IMR-90 (cell line): Measurements from ENCODE around the gene ANO8. TPM values are rescaled to one million over a fixed set of nuclear protein-coding genes. Genes with fewer than 3 reads are reported as not detected.

ENCODE experiments used
- ATAC-seq: fragments of 200-7000 bp; cut with Tn5 transposase; 2 replicates; pipeline ENCODE4 v1.9.1; 2020; ENCODE audit warnings: low read depth, mild to moderate bottlenecking, moderate library complexity
- BruUV-seq: library from RNA; stranded (reverse); fragments of 400-500 nt; replicated peaks from 2 replicates; lab custom pipeline; 2021; lab: Mats Ljungman, UMichigan
- CTCF ChIA-PET: fragments of 300-600 bp; formaldehyde crosslinking; extraction: SDS; loops from one replicate; lab custom pipeline; 2021; ENCODE audit warnings: antibody characterized with exemption; lab: Yijun Ruan, JAX
- POLR2A ChIA-PET: fragments of 300-600 bp; sonication (Branson Sonifier 250); formaldehyde crosslinking; loops from one replicate; lab custom pipeline; 2022; ENCODE audit warnings: antibody characterized with exemption; ENCODE audit not compliant: unreplicated experiment; lab: Charles Lee
- DNase-seq: peaks from one replicate; pipeline ENCODE4 v3.0.0; 2013
- H2AFZ ChIP-seq: replicated peaks from 2 replicates; pipeline ENCODE3; 2013; ENCODE audit warnings: low read length, mild to moderate bottlenecking; ENCODE audit not compliant: poor library complexity
- H2AK5ac ChIP-seq: 2 replicates; pipeline ENCODE4 v1.6.1; 2013; ENCODE audit warnings: low read depth, low read length, inconsistent platforms
- H2AK9ac ChIP-seq: replicated peaks from 2 replicates; pipeline ENCODE3; 2013; ENCODE audit warnings: mild to moderate bottlenecking, low read depth, low read length, moderate library complexity; ENCODE audit not compliant: poor library complexity
- H2BK120ac ChIP-seq: 2 replicates; pipeline ENCODE4 v1.6.1; 2013; ENCODE audit warnings: low read depth, low read length, inconsistent platforms
- H2BK15ac ChIP-seq: 3 replicates; pipeline ENCODE4 v1.6.1; 2013; ENCODE audit warnings: low read depth, low read length, inconsistent platforms
- H2BK20ac ChIP-seq: 2 replicates; pipeline ENCODE4 v1.6.1; 2013; ENCODE audit warnings: low read depth, mild to moderate bottlenecking, inconsistent platforms, low read length, moderate library complexity
- H2BK5ac ChIP-seq: 2 replicates; pipeline ENCODE4 v1.6.1; 2013; ENCODE audit warnings: mild to moderate bottlenecking, low read depth, low read length, inconsistent platforms; ENCODE audit not compliant: poor library complexity, severe bottlenecking
- H3K14ac ChIP-seq: replicated peaks from 2 replicates; pipeline ENCODE4 v1.6.1; 2013; ENCODE audit warnings: low read depth, low read length, inconsistent platforms
- H3K18ac ChIP-seq: 2 replicates; pipeline ENCODE4 v1.6.1; 2013; ENCODE audit warnings: low read depth, low read length, control low read depth
- H3K23ac ChIP-seq: 2 replicates; pipeline ENCODE4 v1.6.1; 2013; ENCODE audit warnings: low read depth, low read length, inconsistent platforms
- H3K27ac ChIP-seq: 2 replicates; pipeline ENCODE4 v1.5.1; 2013; ENCODE audit warnings: mild to moderate bottlenecking, control low read depth, low read length; ENCODE audit not compliant: insufficient read depth
- H3K27me3 ChIP-seq: 2 replicates; pipeline ENCODE4 v1.6.1; 2013; ENCODE audit warnings: low read length; ENCODE audit not compliant: control insufficient read depth, insufficient read depth
- H3K36me3 ChIP-seq: 2 replicates; pipeline ENCODE4 v1.6.1; 2013; ENCODE audit warnings: low read length, mixed read lengths; ENCODE audit not compliant: control insufficient read depth, insufficient read depth
- H3K4ac ChIP-seq: 2 replicates; pipeline ENCODE4 v1.6.1; 2013; ENCODE audit warnings: low read depth, low read length, inconsistent platforms
- H3K4me1 ChIP-seq: 2 replicates; pipeline ENCODE4 v1.6.1; 2013; ENCODE audit warnings: low read length, mixed read lengths; ENCODE audit not compliant: control insufficient read depth, insufficient read depth
- H3K4me2 ChIP-seq: 2 replicates; pipeline ENCODE4 v1.6.1; 2013; ENCODE audit warnings: low read depth, mild to moderate bottlenecking, control low read depth, low read length, moderate library complexity
- H3K4me3 ChIP-seq: 2 replicates; pipeline ENCODE4 v1.5.1; 2013; ENCODE audit warnings: low read depth, mild to moderate bottlenecking, control low read depth, low read length, moderate library complexity; ENCODE audit not compliant: insufficient read depth
- H3K56ac ChIP-seq: 2 replicates; pipeline ENCODE4 v1.6.1; 2013; ENCODE audit warnings: low read length, inconsistent platforms; ENCODE audit not compliant: insufficient read depth; ENCODE audit errors: extremely low read depth
- H3K79me1 ChIP-seq, 2 experiments: 2 replicates each; pipeline ENCODE4 v1.6.1; 2013; ENCODE audit warnings: low read length in 2 of 2, inconsistent platforms in 1 of 2, low read depth in 1 of 2
- H3K9ac ChIP-seq: 2 replicates; pipeline ENCODE4 v1.6.1; 2013; ENCODE audit warnings: low read depth, low read length, control low read depth
- H3K9me1 ChIP-seq: 2 replicates; pipeline ENCODE4 v1.6.1; 2013; ENCODE audit warnings: low read length, inconsistent platforms; ENCODE audit not compliant: insufficient read depth
- H3K9me3 ChIP-seq: 2 replicates; pipeline ENCODE4 v1.6.1; 2013; ENCODE audit warnings: low read length; ENCODE audit not compliant: control insufficient read depth, insufficient read depth
- H4K20me1 ChIP-seq: 2 replicates; pipeline ENCODE4 v1.6.1; 2013; ENCODE audit warnings: low read length, inconsistent platforms; ENCODE audit not compliant: insufficient read depth
- H4K5ac ChIP-seq: 2 replicates; pipeline ENCODE4 v1.6.1; 2013; ENCODE audit warnings: mild to moderate bottlenecking, low read depth, low read length, control low read depth
- H4K8ac ChIP-seq, 2 experiments: 2 replicates each; pipeline ENCODE4 v1.6.1; 2013; ENCODE audit warnings: low read depth in 2 of 2, low read length in 2 of 2, control low read depth in 1 of 2, inconsistent platforms in 1 of 2
- H4K91ac ChIP-seq: 2 replicates; pipeline ENCODE4 v1.6.1; 2013; ENCODE audit warnings: low read depth, low read length, inconsistent platforms; ENCODE audit not compliant: insufficient read depth
- CEBPB ChIP-seq: IDR thresholded peaks from 2 replicates; pipeline ENCODE4 v1.6.1; 2012; ENCODE audit warnings: low read depth, low read length, improper control_type of control experiment
- ELK1 ChIP-seq: fragments of 150-350 bp; IDR thresholded peaks from 2 replicates; pipeline ENCODE4 v1.6.1; 2016; ENCODE audit warnings: low read depth, mild to moderate bottlenecking, low read length, moderate library complexity, borderline replicate concordance
- FOS ChIP-seq: fragments of 150-350 bp; IDR thresholded peaks from 2 replicates; pipeline ENCODE4 v1.6.1; 2016; ENCODE audit warnings: low read depth, low read length
- MAFK ChIP-seq: IDR thresholded peaks from 2 replicates; pipeline ENCODE4 v1.6.1; 2012; ENCODE audit warnings: low read depth, low read length, improper control_type of control experiment
- MAZ ChIP-seq: IDR thresholded peaks from 2 replicates; pipeline ENCODE4 v1.6.1; 2012; ENCODE audit warnings: low read depth, mild to moderate bottlenecking, low read length, improper control_type of control experiment, moderate library complexity, borderline replicate concordance
- POLR2A ChIP-seq: IDR thresholded peaks from 2 replicates; pipeline ENCODE4 v1.6.1; 2012; ENCODE audit warnings: mild to moderate bottlenecking, low read depth, low read length
- RAD21 ChIP-seq: IDR thresholded peaks from 2 replicates; pipeline ENCODE4 v1.6.1; 2012; ENCODE audit warnings: low read length, improper control_type of control experiment
- RCOR1 ChIP-seq: IDR thresholded peaks from 2 replicates; pipeline ENCODE4 v1.6.1; 2012; ENCODE audit warnings: mild to moderate bottlenecking, low read length, improper control_type of control experiment; ENCODE audit not compliant: insufficient replicate concordance
- WGBS, 2 experiments: methylation state at CpG; one replicate each; pipeline versions ENCODE4 v1.1.5 to v1.1.7; 2013; ENCODE audit warnings: missing lambda C conversion rate in 2 of 2; ENCODE audit not compliant: insufficient read length in 1 of 2; ENCODE audit errors: extremely low coverage in 2 of 2; 5-methylcytosine and 5-hydroxymethylcytosine counted together
- dilution Hi-C: fragments of 300-500 bp; cut with HindIII; formaldehyde crosslinking; loops from one replicate; pipeline ENCODE4 v1.14.3; 2018; ENCODE audit warnings: low sequenced_read_pairs; ENCODE audit not compliant: unreplicated experiment
- in situ Hi-C: fragments of 300-500 bp; cut with MboI; formaldehyde crosslinking; loops from 3 replicates; pipeline ENCODE4 v1.14.3; 2019; ENCODE audit warnings: low sequenced_read_pairs, inconsistent platforms, mixed read lengths
- intact Hi-C: fragments of 100-400 bp; cut with micrococcal nuclease; formaldehyde crosslinking; loops from 2 replicates; pipeline ENCODE4 v1.10.0; 2022
- polyA plus RNA-seq, 3 experiments: library from polyadenylated mRNA; depleted of rRNA; stranded (reverse); fragments of >200 nt; gene quantifications; 2 replicates each; pipeline ENCODE4 v1.2.3, GENCODE V29; 2012; ENCODE audit warnings: low replicate concordance in 1 of 3
- total RNA-seq: library from RNA; depleted of rRNA; stranded (reverse); fragments of >200 nt; gene quantifications from 2 replicates; pipeline ENCODE4 v1.2.3, GENCODE V29; 2012

Gene ANO8
- total and polyA plus RNA-seq, 2 of the 4 experiments (the other 2 are of a cell fraction), result 1.6 to 5.6 TPM

GRCh38 chr19:17380426-17381138, 45.9 kb upstream of the ANO8 start:
- no peaks in the 10 kb centered on the region for H3K9me1 ChIP-seq
- no peak overlapping the region for H2AK9ac ChIP-seq
- POLR2A ChIA-PET, result no interaction called here
- no peak overlapping the region for H3K27ac ChIP-seq
- H3K14ac ChIP-seq, result no peak overlapping the region
- no peak overlapping the region for H3K56ac ChIP-seq
- H4K91ac ChIP-seq, result no peak overlapping the region
- TF ChIP-seq FOS, result no peak
- no peak for TF ChIP-seq RCOR1
- TF ChIP-seq MAZ, result no peak
- no peak for TF ChIP-seq ELK1
- no peak for TF ChIP-seq MAFK
- no peak for TF ChIP-seq POLR2A
- TF ChIP-seq RAD21, result no peak
- TF ChIP-seq CEBPB, result no peak
- no peak overlapping the region for H4K5ac ChIP-seq
- dilution Hi-C loops (no loop called here), intact Hi-C loops (no loop called here), in situ Hi-C loops (no loop called here)
- no peaks in the 10 kb centered on the region for H4K20me1 ChIP-seq
- H3K18ac ChIP-seq, result no peak overlapping the region
- WGBS, 2 experiments, result no CpG with 5 or more reads among the region's 5 CpGs
- H3K9me3 ChIP-seq, result peaks cover 4% of the 10 kb centered on the region
- H2AK5ac ChIP-seq, result no peak overlapping the region
- CTCF ChIA-PET, result interaction anchor here (0.7 kb wide), 1 partner anchor 86 kb away, joined by 3 read pairs; no protein-coding TSS in a partner anchor
- H3K4ac ChIP-seq, result no peak overlapping the region
- no peak overlapping the region for H2BK20ac ChIP-seq
- ATAC-seq (no peak), DNase-seq (no peak)
- H3K79me1 ChIP-seq, result no peaks in the 10 kb centered on the region
- no peak overlapping the region for H2AFZ ChIP-seq
- no peak overlapping the region for H2BK120ac ChIP-seq
- no peak overlapping the region for H2BK5ac ChIP-seq
- no peak overlapping the region for H3K23ac ChIP-seq
- H3K4me3 ChIP-seq, result no peak overlapping the region
- no TSS peak for BruUV-seq
- peaks cover 10% of the 10 kb centered on the region; the same call in 1 of the 2 replicates for H3K27me3 ChIP-seq
- no peak overlapping the region for H3K4me2 ChIP-seq
- H4K8ac ChIP-seq, result no peak overlapping the region
- H3K4me1 ChIP-seq, result no peaks in the 10 kb centered on the region
- H3K36me3 ChIP-seq, result no peaks in the 10 kb centered on the region
- H2BK15ac ChIP-seq, result no peak overlapping the region
- no peak overlapping the region for H3K9ac ChIP-seq
